A673 (cell line): ENCODE data around the gene KNDC1.

ENCODE experiments used
- CTCF ChIP-seq: fragments of 300-800, 200-600 bp; sonication (generic); conservative IDR thresholded peaks from 2 replicates; pipeline ENCODE4 v1.5.1; 2017; ENCODE audit warnings: low read depth, mild to moderate bottlenecking, antibody characterized with exemption, low read length, moderate library complexity, mixed read lengths
- EZH2 ChIP-seq: fragments of 200-600 bp; sonication (generic); IDR thresholded peaks from 2 replicates; pipeline ENCODE4 v1.6.1; 2017; ENCODE audit warnings: borderline replicate concordance, low read depth, mild to moderate bottlenecking, mixed read lengths, antibody characterized with exemption, low read length; ENCODE audit not compliant: poor library complexity, severe bottlenecking

GRCh38 chr10:133117688-133118071, 42.3 kb upstream of the KNDC1 start:
- no peak for TF ChIP-seq CTCF
- no peak for TF ChIP-seq EZH2
